ENCODE data around the gene PLEKHG5.
"Not testable (repeated sequence)": the region's sequence is repeated elsewhere in the genome, so short reads cannot be mapped to it uniquely, and the experiment has no call there.

PLEKHG5 gene

DNA sequence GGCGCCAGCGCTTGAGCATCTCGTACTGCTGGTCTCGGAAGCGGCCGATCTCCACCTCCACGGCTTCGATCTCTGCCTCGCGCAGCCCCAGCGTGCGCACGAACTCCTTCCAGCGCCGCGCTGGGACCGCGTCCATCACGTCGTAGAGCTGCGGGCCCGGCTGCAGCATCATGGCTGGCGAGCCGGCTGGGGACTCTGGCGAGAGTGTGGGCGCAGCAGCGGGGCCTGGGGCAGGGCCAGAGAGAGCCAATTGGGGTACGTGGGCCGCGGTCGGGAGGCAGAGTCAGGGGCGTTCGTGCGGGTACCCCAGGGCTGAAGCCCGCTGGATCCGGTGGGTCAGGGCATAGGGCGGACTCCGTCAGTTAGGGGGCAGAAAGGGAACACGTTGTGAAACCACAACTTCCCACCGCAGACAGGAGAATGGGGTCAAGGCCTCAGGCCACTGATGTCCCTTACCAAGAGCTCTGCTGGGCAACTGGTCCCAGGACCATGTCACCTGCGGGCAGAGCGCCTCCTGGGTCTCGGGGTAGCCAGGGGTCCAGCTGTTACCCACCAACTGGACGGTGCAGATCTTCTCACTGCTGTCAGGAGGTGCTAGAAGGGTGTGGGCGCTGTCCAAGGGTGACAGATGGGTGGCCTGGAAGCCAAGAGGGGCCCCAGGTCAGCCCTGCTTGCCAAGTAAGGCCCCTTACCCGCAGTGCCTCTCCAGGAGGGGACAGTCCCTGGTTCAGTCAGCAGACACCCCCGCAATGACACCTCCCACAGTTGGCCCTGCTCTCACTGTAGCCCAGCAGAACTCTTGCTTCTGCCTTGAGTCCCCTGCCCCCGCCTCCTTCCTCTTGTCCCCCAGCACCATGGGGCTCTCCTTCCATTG lies 29.7 kb downstream of the PLEKHG5 start:
- DNase-seq = no peak

DNA sequence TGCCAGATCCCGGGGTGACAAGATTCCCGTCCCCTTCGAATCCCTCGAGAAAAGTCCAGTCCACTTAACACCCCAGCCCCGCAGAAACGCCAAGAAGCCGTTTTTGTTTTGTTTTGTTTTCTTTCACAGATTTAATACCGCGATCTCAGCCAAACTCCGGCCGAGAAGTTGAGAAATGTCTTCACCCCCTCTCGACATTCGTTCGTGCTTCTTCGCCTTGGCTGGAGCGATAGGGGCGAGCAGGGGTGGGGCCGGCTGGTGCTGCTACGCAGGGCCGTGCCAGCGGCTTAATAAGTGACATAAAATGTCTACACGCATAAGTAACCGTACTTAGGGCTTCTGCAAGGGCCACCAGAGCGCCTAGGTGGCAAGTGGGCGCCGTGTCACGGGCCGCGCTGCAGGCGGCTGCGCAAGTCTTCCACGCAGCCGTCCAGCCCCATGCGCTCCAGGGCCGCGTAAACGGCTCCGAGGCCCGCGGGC lies 30.4 kb downstream of the PLEKHG5 start:
- DNase-seq = no peak

GRCh38 chr1:6460301-6461050 lies 31.0 kb downstream of the PLEKHG5 start:
- DNase-seq = peak; percentile 21 to 78 (median 73)

GRCh38 chr1:6459850-6460265 lies 31.6 kb downstream of the PLEKHG5 start:
- DNase-seq = no peak

GRCh38 chr1:6456800-6457466 lies 34.5 kb downstream of the PLEKHG5 start:
- no peak for DNase-seq

DNA sequence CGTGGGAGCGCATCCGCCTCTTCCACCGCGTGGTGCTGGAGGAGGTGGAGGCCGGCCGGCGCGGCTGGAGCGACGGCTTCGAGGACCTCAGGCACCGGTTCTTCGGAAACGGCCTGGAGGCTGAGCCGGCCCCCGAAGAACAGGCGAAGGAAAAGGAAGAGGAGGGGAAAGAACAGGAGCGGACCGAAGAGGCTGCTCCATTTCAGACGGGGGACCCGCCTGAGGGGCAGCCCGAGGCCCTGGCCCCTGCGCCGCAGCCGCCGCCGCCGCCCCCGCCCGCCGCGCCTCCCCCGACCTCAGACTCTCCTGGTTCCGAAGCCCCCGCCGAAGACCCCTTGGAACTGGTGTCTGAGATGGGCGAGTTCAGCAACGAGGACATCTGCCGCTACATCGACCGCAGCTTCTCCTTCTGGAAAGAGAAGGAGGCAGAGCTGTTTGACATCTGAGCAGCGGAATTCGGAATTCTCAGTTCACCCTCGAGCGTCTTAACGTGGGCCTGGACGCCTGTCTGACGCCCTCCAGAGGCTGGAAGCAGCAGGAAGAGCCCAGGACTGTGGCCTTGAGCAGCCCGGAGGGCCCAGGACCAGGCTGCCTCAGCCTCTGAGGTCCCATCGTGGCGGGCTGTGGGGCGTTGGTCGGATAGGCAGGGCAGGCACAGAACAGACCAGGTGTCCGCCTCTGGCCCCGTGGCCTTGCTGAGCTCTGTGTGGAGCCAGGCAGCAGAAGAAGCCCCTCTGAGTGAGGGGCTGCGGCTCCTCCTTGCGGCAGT lies 35.5 kb downstream of the PLEKHG5 start:
- not testable (repeated sequence) for DNase-seq

DNA sequence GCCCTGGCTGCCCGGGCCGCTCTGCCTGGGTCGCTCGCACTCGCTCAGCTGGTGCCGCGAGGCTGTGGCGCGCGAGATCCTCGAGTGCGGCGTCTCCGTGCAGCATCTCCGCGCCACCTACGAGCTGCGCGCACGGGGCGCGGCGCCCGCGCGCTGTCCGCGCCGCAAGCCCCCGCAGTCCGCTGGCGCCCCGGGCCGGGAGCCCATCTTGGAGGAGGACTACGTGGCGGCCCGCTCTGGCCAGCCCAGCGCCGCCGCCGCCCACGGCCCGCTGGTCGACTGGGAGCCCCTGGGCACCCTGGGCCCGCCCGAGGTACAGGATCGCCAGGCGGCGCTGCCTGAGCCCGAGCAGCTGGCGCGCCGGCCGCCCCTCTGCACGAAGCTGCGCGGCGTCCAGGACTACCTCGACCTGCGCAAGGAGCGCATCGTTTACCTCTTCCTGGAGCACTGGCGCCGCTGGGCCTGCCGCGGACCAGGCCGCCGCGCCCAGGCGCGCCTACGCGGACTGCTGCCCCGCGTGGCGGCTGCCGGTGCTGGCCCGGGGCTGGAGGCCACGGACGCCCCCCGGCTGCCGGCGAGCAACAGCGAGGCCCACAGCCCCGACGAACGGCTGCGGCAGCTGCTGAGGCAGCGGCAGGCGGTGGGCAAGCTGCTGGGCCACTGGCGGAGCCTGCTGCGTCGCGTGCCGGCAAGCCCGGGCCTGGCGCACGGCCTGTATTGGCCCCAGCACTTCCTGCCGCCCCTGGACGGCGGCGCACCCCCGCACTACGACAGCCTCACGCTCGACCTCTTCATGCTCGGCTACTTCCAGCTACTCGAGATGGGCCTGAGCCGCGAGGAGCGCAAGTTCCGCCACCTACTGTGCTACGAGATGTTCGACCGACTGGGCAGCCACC lies 36.4 kb downstream of the PLEKHG5 start:
- DNase-seq = peak in 1 of 3 donors; percentile 19

DNA sequence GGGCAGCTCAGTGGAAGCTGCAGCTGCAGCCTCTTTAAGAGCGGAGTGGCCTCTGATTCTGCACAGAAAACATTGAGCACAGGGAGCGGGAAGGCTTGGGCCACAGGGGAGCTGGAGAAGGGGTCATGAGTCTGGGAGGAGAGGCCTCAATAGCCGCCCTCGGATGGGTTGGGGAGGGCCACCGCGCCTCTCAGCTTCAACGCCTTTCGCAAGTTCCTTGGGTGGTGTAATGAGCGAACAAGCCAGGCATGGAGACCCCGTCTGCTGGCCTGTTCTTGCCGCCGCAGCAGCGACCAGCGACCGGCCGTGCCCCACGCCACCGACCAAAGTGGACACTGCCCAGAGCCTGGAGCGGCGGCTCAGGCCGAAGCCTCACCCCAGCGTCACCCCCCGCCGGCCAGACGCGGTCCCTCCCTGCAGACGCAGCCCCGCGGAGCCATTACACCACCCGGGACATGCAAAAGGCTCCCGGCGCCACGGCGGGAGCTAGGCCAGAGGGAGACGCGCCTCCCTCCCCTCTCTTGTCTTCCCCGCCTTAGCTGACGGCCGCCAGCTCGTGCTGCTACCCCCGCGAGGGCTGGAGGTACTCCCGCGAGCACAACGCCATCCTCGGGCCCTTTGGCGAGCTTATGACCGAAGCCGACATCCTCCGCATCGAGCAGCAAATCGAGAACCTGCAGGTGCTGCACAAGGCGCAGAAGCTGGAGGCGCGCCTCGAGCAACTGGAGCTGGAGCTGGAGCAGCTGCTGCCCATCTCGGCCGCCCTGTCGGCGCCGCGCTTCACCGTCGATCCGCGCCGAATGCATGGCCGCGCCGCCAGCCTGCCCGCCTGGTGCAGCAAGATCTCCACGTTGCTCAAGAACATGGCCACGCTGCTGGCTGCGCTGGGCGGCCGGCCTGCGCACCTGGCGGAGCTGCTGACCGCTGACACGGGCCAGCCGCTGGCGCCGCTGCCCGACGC lies 37.3 kb downstream of the PLEKHG5 start:
- DNase-seq = not testable (repeated sequence)

- DNase-seq = no peak
These were observed 40.5 kb downstream of the PLEKHG5 start for GRCh38 chr1:6450943-6451373.

GRCh38 chr1:6450486-6450885 lies 41.0 kb downstream of the PLEKHG5 start:
- not testable (repeated sequence) for DNase-seq

- DNase-seq = no peak
These were observed 41.4 kb downstream of the PLEKHG5 start for GRCh38 chr1:6450005-6450450.

DNA sequence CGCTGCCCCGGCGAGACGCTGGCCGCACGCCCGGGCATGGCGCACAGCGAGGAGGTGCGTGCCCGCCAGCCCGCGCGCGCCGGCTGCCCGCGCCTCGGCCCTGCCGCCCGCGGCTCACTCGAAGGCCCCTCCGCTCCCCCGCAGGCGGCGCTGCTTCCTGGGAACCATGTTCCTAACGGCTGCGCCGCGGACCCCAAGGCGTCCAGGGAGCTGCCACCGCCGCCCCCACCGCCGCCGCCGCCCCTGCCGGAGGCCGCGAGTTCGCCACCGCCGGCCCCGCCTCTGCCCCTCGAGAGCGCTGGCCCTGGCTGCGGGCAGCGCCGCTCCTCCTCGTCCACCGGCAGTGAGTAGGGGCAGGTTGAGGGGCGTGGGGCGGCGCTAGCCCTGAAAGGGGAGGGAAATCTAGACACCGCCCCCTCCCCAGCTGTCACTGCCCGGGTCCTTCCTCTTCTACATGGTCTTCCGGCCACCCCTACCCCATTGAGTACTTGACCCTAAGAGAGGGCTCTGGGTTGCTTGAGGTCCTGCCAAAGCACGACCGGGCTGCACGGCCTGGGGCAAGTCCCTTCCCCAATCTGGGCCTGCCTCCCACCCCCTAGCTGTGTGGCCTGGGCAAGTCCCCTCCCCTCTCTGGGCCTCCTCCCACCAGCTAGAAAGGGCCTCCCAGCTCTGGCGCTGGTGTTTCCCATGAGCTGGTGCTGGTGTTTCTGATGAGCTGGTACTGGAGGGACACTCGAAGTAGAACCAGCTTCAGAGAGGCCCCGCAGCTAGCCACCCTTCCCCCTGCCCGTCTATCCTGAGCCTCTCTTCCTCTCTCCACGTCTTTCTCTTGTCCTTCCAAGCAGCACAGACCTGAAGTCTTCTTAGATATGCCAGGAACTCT lies 42.5 kb downstream of the PLEKHG5 start:
- peak; percentile 44 to 75 (median 58) for DNase-seq

DNA sequence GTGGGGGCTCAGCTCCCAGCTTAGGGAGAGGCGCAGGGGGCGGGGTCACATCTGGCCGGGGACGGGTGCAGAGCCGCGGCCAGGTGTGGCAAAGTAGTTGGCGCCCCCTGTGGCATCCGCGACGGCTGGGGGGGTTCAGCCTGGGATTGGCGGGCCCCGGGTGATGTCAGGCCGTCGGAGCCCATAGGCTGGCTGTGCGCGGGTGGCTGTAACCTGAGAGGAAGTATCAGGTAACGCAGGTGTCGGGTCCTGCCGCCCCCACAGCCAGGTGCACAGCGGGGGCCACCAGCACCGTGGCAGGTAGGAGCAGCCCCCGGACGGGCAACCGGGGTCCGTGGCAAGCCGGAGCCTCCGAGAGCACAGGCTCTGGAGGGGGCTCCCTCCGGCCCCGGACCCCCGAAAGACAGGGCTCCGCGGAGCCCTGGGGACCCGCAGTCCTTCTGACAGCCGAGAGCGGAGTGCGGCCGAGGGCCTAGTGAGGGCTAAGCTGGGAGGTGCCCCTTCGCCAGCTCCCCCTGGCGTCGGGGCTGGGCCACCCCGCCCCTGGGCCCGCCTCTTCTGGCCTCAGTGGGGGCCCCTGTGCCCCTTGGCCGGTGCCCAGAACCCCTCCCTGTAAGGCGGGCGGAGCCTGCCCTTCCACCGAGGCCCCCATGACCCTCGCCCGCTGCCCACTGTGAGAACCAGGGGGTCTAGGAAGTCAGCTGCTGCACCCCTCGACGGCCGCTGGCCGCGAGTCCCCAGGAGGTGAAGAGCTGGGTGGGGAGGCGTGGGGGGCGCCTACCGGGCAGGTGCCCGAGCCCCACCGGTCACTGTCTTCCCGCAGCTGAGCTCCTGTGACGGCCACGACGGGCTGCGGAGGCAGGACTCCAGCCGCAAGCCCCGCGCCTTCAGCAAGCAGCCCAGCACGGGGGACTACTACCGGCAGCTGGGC lies 43.4 kb downstream of the PLEKHG5 start:
- no peak for DNase-seq

- no peak for DNase-seq
These were observed 44.2 kb downstream of the PLEKHG5 start for GRCh38 chr1:6447016-6447817.

- no peak for DNase-seq
These were observed 44.8 kb downstream of the PLEKHG5 start for GRCh38 chr1:6446665-6447015.

GRCh38 chr1:6445929-6446328 lies 45.5 kb downstream of the PLEKHG5 start:
- DNase-seq = not testable (repeated sequence)
